Tibial nerve (tissue), 4 donors: ENCODE results near the gene GOLGA8K. TPM values are rescaled to one million over a fixed set of nuclear protein-coding genes. Genes with fewer than 3 reads are reported as not detected.
"Not testable (repeated sequence)": the region's sequence is repeated elsewhere in the genome, so short reads cannot be mapped to it uniquely, and the experiment has no call there.

Experiments used
- DNase-seq, 2 donors: peaks; one replicate each; pipeline ENCODE4 v3.0.0-alpha.2; 2019; ENCODE audit warnings: low spot score in 2 of 2
- H3K27ac ChIP-seq, 4 donors: fragments of 200-600 bp; sonication (generic) in 3 of 4; one replicate each; pipeline ENCODE4 v1.5.1; 2017 to 2019; ENCODE audit warnings: mild to moderate bottlenecking in 1 of 4
- H3K27me3 ChIP-seq, 2 donors: fragments of 200-600 bp; sonication (generic) in 1 of 2; one replicate each; pipeline versions ENCODE4 v1.5.1 to v1.6.0; 2017 to 2019
- H3K36me3 ChIP-seq, 3 donors: fragments of 200-600 bp; sonication (generic); one replicate each; pipeline ENCODE4 v1.5.1; 2018 to 2019
- H3K4me1 ChIP-seq, 4 donors: fragments of 200-600 bp; sonication (generic) in 3 of 4; one replicate each; pipeline ENCODE4 v1.5.1; 2017 to 2019
- H3K4me3 ChIP-seq, 4 donors: fragments of 200-600 bp; sonication (generic) in 3 of 4; one replicate each; pipeline ENCODE4 v1.5.1; 2017 to 2019; ENCODE audit warnings: mild to moderate bottlenecking in 1 of 4, moderate library complexity in 1 of 4
- H3K9me3 ChIP-seq, 4 donors: fragments of 200-600 bp; sonication (generic) in 3 of 4; one replicate each; pipeline ENCODE4 v1.5.1; 2017 to 2019
- WGBS, 2 donors: methylation state at CpG; one replicate each; pipeline ENCODE4 v1.1.5; 2018; 5-methylcytosine and 5-hydroxymethylcytosine counted together
- total RNA-seq, 4 donors: library from RNA; depleted of rRNA; stranded (reverse); fragments of >200 nt; gene quantifications; one replicate each; pipeline ENCODE4 v1.1.0, GENCODE V29; 2016

Gene GOLGA8K
- total RNA-seq, 4 donors from 2014 or later: 0.21 to 3.6 (median 3.5) TPM; not detected in 1

DNA sequence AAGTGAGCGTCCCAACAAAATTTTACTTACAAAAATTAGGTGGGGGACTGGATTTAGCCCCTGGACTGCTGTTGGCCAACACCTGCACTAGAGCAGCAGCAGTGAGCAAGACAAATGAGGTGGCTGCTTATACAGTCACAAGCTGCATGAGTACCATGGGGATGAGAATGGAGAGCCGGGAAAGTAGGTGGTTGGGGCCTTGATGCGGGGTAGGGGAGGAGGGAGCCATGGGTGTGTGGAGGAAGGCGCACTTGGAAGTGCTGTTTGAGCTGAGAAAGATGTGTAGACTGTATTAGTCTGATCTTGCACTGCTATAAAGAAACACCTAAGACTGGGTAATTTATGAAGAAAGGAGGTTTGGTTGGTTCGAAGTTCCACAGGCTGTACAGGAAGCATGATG, 31.0 kb downstream of the GOLGA8K start:
- not testable (repeated sequence) for DNase-seq, H3K36me3 ChIP-seq, H3K4me3 ChIP-seq, H3K27ac ChIP-seq, H3K27me3 ChIP-seq, H3K9me3 ChIP-seq, H3K4me1 ChIP-seq
- WGBS, 2 donors: 81 to 91% methylated on average over 3 of the region's 5 CpGs

DNA sequence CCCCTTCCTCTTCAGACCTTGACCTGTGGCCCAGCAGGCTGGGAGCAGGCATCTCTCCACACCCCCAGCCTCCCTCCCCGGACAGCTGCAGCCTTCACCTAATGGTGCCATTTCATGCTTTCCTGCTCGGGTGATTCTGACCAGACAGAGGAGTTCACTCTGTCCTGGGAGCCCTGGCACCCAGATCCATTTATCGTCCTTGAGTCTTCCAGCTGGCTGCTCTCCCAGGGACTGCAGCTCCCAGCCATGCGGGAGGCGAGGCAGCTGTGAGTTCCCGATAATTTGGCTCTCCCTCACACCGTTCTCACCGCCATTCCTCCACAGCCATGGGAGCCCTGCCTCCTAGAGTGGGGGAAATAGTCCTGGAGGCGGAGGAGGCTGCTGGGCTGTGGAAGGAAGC, 32.6 kb downstream of the GOLGA8K start:
- WGBS, 2 donors: no CpG with 5 or more reads among the region's 9 CpGs
- DNase-seq, H3K9me3 ChIP-seq: not testable (repeated sequence)

GRCh38 chr15:32370064-32370463, 33.0 kb downstream of the GOLGA8K start:
- not testable (repeated sequence) for H3K9me3 ChIP-seq, H3K4me1 ChIP-seq, H3K4me3 ChIP-seq, DNase-seq, H3K27me3 ChIP-seq, H3K27ac ChIP-seq, H3K36me3 ChIP-seq
- WGBS, 2 donors: no CpG with 5 or more reads among the region's 2 CpGs

More for the DNA sequence above, 32.6 kb downstream of the GOLGA8K start:
- H3K36me3 ChIP-seq, H3K4me3 ChIP-seq, H3K4me1 ChIP-seq, H3K27me3 ChIP-seq, H3K27ac ChIP-seq: not testable (repeated sequence)

GRCh38 chr15:32366492-32366891, 36.6 kb downstream of the GOLGA8K start:
- H3K4me1 ChIP-seq, H3K27me3 ChIP-seq, H3K36me3 ChIP-seq, H3K4me3 ChIP-seq, H3K27ac ChIP-seq, DNase-seq, H3K9me3 ChIP-seq: not testable (repeated sequence)
- no CpG with 5 or more reads among the region's 7 CpGs for WGBS, 2 donors

DNA sequence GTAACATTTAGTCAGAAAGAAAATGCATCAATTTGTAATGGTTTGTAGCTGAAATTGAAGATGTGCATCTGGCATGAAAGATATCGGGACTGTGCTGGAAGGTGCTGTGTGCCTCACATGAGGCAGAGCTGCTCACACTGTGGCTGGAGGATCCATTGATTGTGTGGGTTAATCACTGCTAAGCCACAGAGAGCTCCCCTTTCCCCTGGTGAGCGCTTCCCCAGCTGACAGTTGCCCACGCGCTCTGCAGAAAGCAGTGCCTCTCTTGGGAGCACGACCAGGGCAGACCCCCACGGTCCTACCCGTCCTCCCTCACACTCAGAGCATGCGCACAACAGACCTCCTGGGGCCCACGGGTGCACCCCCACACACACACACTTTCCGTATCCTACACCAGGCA, 37.1 kb downstream of the GOLGA8K start:
- whole genome bisulfite sequencing, 2 donors: no CpG with 5 or more reads among the region's 10 CpGs
- not testable (repeated sequence) for H3K27ac ChIP-seq, H3K4me3 ChIP-seq, DNase-seq, H3K27me3 ChIP-seq, H3K4me1 ChIP-seq, H3K36me3 ChIP-seq, H3K9me3 ChIP-seq

GRCh38 chr15:32364944-32365343, 38.1 kb downstream of the GOLGA8K start:
- H3K27me3 ChIP-seq, H3K4me3 ChIP-seq, H3K27ac ChIP-seq, H3K9me3 ChIP-seq, DNase-seq, H3K36me3 ChIP-seq, H3K4me1 ChIP-seq: not testable (repeated sequence)
- WGBS, 2 donors: no CpG with 5 or more reads among the region's 16 CpGs

DNA sequence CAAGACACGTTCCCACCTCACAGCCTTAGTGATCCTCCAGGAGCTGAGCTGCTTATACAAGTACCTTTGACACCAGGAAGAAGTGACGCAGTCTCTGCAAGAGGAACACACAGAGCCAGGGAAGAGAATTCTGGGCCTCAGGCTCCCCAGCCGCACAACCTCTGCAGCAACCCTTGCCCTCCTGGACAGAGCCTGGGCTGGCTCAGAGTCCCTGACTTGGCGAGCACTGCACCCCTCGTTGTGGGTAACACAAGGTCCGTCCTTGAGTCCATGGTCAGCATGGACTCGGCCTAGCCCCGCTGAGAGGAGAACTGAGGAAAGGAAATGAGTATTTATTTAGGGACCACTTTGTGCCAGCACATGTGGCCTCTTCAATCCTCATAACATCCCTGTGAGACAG, 39.6 kb downstream of the GOLGA8K start:
- not testable (repeated sequence) for H3K27me3 ChIP-seq, H3K9me3 ChIP-seq, H3K4me3 ChIP-seq, H3K36me3 ChIP-seq, H3K4me1 ChIP-seq, H3K27ac ChIP-seq, DNase-seq
- 89 to 91% methylated on average over 4 to 6 of the region's 8 CpGs for WGBS, 2 donors

DNA sequence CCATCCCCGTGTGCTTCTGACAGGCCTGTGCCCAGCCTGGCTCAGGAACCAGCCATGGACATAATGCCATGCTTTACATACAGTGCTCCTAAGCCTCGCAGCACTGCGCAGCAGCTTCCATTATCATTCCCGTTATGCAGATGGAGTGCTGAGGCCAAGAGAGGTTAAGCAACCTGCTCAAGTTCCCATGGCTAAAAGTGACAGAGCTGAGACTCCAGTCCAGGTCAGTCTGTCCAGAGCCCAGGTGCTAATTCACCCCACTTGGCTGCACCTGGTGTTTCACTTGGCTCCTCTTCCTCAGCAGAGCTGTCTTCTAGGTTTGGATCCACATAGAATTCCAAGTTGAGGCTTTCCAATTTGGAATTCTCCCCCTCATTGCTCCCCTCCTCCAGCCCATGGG, 41.4 kb downstream of the GOLGA8K start:
- H3K4me3 ChIP-seq, DNase-seq, H3K36me3 ChIP-seq, H3K4me1 ChIP-seq, H3K27me3 ChIP-seq, H3K27ac ChIP-seq, H3K9me3 ChIP-seq: not testable (repeated sequence)
- no CpG with 5 or more reads among the region's 4 CpGs for WGBS, 2 donors

DNA sequence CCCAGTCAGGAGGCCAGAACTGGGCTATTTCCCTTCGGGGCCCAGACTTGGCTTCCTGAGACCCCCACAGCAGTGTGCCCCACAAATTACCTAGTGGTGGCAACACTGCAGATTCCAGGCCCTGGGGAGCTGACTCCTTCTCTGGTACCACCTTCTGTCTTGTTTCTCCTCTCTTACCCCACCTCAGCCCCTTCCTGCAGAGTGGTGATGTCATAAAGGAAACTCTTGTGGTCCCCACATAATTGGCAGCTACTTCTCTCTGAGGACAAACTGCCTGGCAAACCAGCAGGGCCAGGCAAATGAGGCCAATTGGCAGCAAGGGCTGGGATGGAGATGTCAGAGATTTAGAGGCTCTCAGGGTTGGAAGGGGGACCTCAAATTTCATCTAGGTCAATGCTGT, 44.6 kb downstream of the GOLGA8K start:
- WGBS, 2 donors: 67 to 86% methylated on average over 1 of the region's 1 CpG
- H3K4me3 ChIP-seq, H3K4me1 ChIP-seq, H3K27me3 ChIP-seq, H3K27ac ChIP-seq, H3K9me3 ChIP-seq, H3K36me3 ChIP-seq, DNase-seq: not testable (repeated sequence)

DNA sequence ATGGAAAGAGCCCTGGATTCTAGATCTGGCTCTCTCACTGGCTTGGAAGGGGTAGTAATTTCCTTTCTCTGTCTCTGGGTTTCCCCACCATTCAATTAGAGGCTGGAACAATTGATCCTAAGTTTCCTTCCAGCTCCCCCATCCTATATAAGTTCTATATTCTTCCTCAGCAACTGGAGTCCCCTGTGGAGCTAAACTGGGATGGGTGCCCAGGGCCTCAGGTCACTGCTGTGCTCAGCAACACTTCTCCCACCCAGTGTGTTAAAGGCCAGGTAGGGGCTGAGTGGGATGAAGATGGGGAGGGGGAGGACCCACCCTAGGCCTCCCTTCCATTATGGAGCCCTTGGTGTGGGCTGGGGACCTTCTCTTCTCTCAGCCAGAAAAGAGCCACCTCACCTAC, 46.2 kb downstream of the GOLGA8K start:
- not testable (repeated sequence) for H3K27ac ChIP-seq, H3K27me3 ChIP-seq, DNase-seq, H3K36me3 ChIP-seq, H3K4me1 ChIP-seq, H3K9me3 ChIP-seq, H3K4me3 ChIP-seq

GRCh38 chr15:32352748-32353147, 50.3 kb downstream of the GOLGA8K start:
- not testable (repeated sequence) for H3K4me3 ChIP-seq, H3K9me3 ChIP-seq
- WGBS, 2 donors: no CpG with 5 or more reads among the region's 7 CpGs

DNA sequence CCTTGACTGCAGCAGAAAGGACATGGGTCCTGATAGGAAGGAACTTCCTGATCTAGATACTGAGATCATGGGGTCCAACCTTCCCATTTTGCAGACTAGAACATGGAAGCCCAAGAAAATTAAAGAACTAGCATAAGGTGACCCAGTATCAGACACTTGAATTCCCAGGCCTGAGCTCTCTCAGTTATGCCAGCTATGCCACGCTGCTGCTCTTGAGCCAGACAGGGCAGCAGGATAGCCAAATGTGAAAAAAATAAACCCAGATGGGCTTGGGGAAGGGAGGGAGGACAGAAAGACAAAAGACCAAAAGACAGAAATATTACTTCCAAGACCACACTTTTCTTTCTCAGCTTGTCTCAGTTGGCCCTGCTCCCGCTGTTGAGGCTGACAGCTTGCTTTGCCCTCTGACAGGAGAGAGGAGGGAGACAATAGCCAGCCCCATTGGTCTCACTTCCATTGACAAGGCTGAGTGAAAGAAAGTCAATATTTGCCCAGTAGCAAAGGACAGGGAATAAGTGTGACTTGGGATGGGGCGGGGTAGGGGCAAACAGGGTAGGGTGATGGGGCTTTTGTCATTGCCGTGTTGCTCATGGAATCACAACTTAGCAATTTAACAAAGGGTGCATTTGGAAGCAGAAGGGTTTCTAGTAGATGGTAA, 52.4 kb downstream of the GOLGA8K start:
- not testable (repeated sequence) for H3K9me3 ChIP-seq, H3K27me3 ChIP-seq, H3K36me3 ChIP-seq, DNase-seq, H3K4me3 ChIP-seq, H3K4me1 ChIP-seq, H3K27ac ChIP-seq
- 86% methylated on average over 2 of the region's 4 CpGs; no CpG with 5 or more reads in 1 of the 2 donors for WGBS, 2 donors

More at GRCh38 chr15:32352748-32353147, 50.3 kb downstream of the GOLGA8K start:
- DNase-seq, H3K27me3 ChIP-seq, H3K36me3 ChIP-seq, H3K27ac ChIP-seq, H3K4me1 ChIP-seq: not testable (repeated sequence)

DNA sequence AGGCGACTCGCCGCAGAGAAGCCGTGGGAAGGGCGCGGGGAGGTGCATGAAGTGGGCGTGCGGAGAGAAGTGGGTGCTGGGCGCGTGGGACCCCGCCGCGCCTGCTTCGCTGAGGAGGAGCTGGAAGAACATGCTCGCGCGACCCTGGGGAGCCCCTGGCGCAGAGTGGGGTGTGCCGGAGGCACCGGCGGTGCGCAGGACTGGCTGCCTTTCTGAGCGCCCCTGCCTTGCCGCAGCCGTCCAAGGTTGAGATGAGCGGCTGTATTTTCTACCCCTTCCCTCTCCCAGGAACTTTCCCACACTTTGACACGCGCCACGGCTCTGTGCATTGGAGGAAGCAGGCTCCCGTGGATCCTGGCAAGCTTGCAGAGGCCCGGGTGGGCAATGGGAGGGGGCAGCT, 56.1 kb downstream of the GOLGA8K start:
- H3K27ac ChIP-seq, DNase-seq, H3K9me3 ChIP-seq, H3K4me3 ChIP-seq, H3K27me3 ChIP-seq, H3K36me3 ChIP-seq, H3K4me1 ChIP-seq: not testable (repeated sequence)
- 0% methylated on average over 3 to 9 of the region's 31 CpGs for WGBS, 2 donors

DNA sequence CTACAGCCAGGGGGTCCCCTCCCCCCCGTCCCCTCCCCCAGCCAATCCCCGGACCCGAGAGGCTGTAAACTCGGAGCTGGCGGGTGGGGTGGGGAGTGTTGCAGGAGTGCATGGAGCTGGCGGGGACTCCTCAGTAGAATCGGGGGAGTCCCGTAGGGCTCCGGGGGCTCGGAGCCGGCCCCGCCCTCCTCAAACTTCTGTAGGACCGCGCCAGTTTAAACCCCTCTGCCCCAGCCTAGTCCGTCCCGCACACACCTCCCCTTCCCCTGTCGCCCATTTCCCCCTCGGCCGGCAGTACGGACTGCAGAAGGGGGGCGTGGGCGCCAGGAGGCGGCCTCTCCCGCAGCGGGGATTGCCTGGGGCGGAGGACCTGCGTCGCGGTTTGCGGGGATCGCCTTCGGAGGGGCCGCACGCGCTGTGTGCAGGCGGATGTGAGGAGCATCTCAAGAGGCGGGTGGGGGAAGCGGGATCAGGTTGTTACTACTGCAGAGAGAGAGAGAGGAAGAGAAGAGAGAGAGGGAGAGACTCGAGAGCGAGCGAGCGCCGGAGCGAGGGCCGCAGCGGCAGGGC, 57.0 kb downstream of the GOLGA8K start:
- WGBS, 2 donors: 0% methylated on average over 4 to 8 of the region's 46 CpGs
- not testable (repeated sequence) for H3K27me3 ChIP-seq, H3K4me3 ChIP-seq, H3K4me1 ChIP-seq, DNase-seq, H3K27ac ChIP-seq, H3K9me3 ChIP-seq, H3K36me3 ChIP-seq
